Neural cell (in vitro differentiated cells): ENCODE results near the gene TSPAN18. TPM values are rescaled to one million over a fixed set of nuclear protein-coding genes. Genes with fewer than 3 reads are reported as not detected.

Experiments used
- H2AFZ ChIP-seq: fragments of 200-600, 300-800 bp; sonication (generic), shearing (Covaris generic); 2 replicates; pipeline ENCODE4 v1.6.0; 2014; ENCODE audit warnings: low read depth, mild to moderate bottlenecking, antibody characterized with exemption, low read length, moderate library complexity
- H3F3A ChIP-seq: fragments of 200-600 bp; shearing (Covaris generic); 2 replicates; pipeline ENCODE4 v1.6.1; 2016; ENCODE audit warnings: mild to moderate bottlenecking, moderate library complexity, mixed read lengths, antibody characterized with exemption, low read length; ENCODE audit not compliant: insufficient read depth, poor library complexity, severe bottlenecking
- H3K27ac ChIP-seq: fragments of 200-600, 300-800 bp; sonication (generic), shearing (Covaris generic); 2 replicates; pipeline ENCODE4 v1.5.1; 2014; ENCODE audit warnings: mild to moderate bottlenecking, low read length, moderate library complexity
- H3K27me3 ChIP-seq: fragments of 300-800, 200-600 bp; sonication (generic), shearing (Covaris generic); 2 replicates; pipeline ENCODE4 v1.6.0; 2014; ENCODE audit warnings: mild to moderate bottlenecking, low read depth, low read length, moderate library complexity; ENCODE audit not compliant: insufficient read depth
- H3K36me3 ChIP-seq: fragments of 300-800, 200-600 bp; sonication (generic), shearing (Covaris generic); 2 replicates; pipeline ENCODE4 v1.5.1; 2014; ENCODE audit warnings: mild to moderate bottlenecking, antibody characterized with exemption, low read length, moderate library complexity; ENCODE audit not compliant: insufficient read depth
- H3K4me2 ChIP-seq: fragments of 300-800, 200-600 bp; sonication (generic), shearing (Covaris generic); 2 replicates; pipeline ENCODE4 v1.6.0; 2014; ENCODE audit warnings: mild to moderate bottlenecking, low read length
- H3K4me3 ChIP-seq: fragments of 300-800, 200-600 bp; sonication (generic), shearing (Covaris generic); 2 replicates; pipeline ENCODE4 v1.5.1; 2014; ENCODE audit warnings: mild to moderate bottlenecking, low read length, moderate library complexity
- H3K79me2 ChIP-seq: fragments of 200-600 bp; shearing (Covaris generic); replicated peaks from 2 replicates; pipeline ENCODE4 v1.6.0; 2014; ENCODE audit warnings: mild to moderate bottlenecking, low read length, moderate library complexity; ENCODE audit not compliant: insufficient read depth
- H3K9ac ChIP-seq: fragments of 300-800, 200-600 bp; sonication (generic), shearing (Covaris generic); 2 replicates; pipeline ENCODE4 v1.6.1; 2016; ENCODE audit warnings: mild to moderate bottlenecking, low read length, mixed read lengths
- H3K9me2 ChIP-seq: fragments of 200-600 bp; shearing (Covaris generic); 2 replicates; pipeline ENCODE4 v1.6.1; 2016; ENCODE audit warnings: mild to moderate bottlenecking, low read length, mixed read lengths; ENCODE audit not compliant: insufficient read depth
- H3K9me3 ChIP-seq: fragments of 200-600, 300-800 bp; sonication (generic), shearing (Covaris generic); 2 replicates; pipeline ENCODE4 v1.6.1; 2016; ENCODE audit warnings: mild to moderate bottlenecking, mixed run types, low read length, moderate library complexity, mixed read lengths
- H4K20me1 ChIP-seq: fragments of 200-600 bp; shearing (Covaris generic); 2 replicates; pipeline ENCODE4 v1.6.1; 2016; ENCODE audit warnings: mild to moderate bottlenecking, mixed run types; ENCODE audit not compliant: insufficient read depth
- CTCF ChIP-seq: fragments of 450-650 bp; IDR thresholded peaks from 2 replicates; pipeline ENCODE4 v1.5.1; 2014; ENCODE audit warnings: antibody characterized with exemption, mild to moderate bottlenecking, moderate library complexity; ENCODE audit not compliant: poor library complexity, severe bottlenecking
- EP300 ChIP-seq: fragments of 450-650 bp; conservative IDR thresholded peaks from 2 replicates; pipeline ENCODE4 v1.6.1; 2014; ENCODE audit warnings: antibody characterized with exemption, mild to moderate bottlenecking, moderate library complexity; ENCODE audit not compliant: poor library complexity, severe bottlenecking
- EZH2 ChIP-seq: fragments of 200-600, 300-800 bp; shearing (Covaris generic), sonication (generic); IDR thresholded peaks from 2 replicates; pipeline ENCODE4 v1.6.1; 2014; ENCODE audit warnings: antibody characterized with exemption, low read length, borderline replicate concordance, mild to moderate bottlenecking; ENCODE audit not compliant: insufficient read depth, poor library complexity, severe bottlenecking
- MXI1 ChIP-seq: fragments of 450-650 bp; conservative IDR thresholded peaks from 2 replicates; pipeline ENCODE4 v1.6.1; 2014; ENCODE audit warnings: antibody characterized with exemption, mild to moderate bottlenecking; ENCODE audit not compliant: poor library complexity, severe bottlenecking
- POLR2AphosphoS5 ChIP-seq: IDR thresholded peaks from 2 replicates; pipeline ENCODE4 v1.6.1; 2012
- RAD21 ChIP-seq: fragments of 450-650 bp; conservative IDR thresholded peaks from 2 replicates; pipeline ENCODE4 v1.6.1; 2014; ENCODE audit warnings: antibody characterized with exemption, mild to moderate bottlenecking, moderate library complexity
- SMC3 ChIP-seq: fragments of 450-650 bp; conservative IDR thresholded peaks from 2 replicates; pipeline ENCODE4 v1.6.1; 2014; ENCODE audit warnings: antibody characterized with exemption, mild to moderate bottlenecking, moderate library complexity; ENCODE audit not compliant: poor library complexity
- TAF1 ChIP-seq: IDR thresholded peaks from 2 replicates; pipeline ENCODE4 v1.6.1; 2012; ENCODE audit warnings: low read depth
- polyA plus RNA-seq: library from polyadenylated mRNA; depleted of rRNA; stranded (reverse); fragments of >200 nt; gene quantifications from 2 replicates; pipeline ENCODE4 v1.2.3, GENCODE V29; 2014
- TF ChIP-seq, protein P1 (sequence below): IDR thresholded peaks from 2 replicates; pipeline ENCODE4 v1.6.1; 2012; ENCODE audit warnings: borderline replicate concordance

The TSPAN18 gene
- polyA plus RNA-seq, 1 donor from 2014 or later: 8.4 TPM

DNA sequence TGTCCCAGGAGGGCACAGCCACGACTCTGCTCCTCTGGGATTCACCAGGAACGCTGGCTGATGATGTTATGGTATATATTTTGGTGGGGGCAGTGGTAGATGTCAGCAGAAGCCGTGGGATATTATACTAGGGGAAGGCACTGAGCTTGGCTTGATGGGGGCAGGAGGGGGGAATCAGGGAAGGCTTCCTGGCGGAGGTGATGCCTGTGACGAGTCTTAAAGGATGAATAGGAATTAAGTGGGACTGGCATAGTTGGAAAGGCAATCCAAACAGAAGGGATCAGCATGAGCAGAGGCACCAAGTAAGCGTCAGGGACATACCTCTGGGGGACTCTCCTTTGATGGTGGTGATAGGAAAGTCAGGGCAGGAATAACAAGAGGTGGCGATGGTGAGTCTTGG lies 176.3 kb downstream of the TSPAN18 start:
- no peaks in the 10 kb centered on the region for H3K9me3 ChIP-seq
- H2AFZ ChIP-seq: no peak overlapping the region
- H3K27me3 ChIP-seq: no peaks in the 10 kb centered on the region
- no peaks in the 10 kb centered on the region for H3F3A ChIP-seq
- H3K36me3 ChIP-seq: no peaks in the 10 kb centered on the region
- H3K79me2 ChIP-seq: no peaks in the 10 kb centered on the region
- no peak overlapping the region for H3K4me3 ChIP-seq
- no peak for TF ChIP-seq CTCF
- TF ChIP-seq SMC3: no peak
- no peak for TF ChIP-seq MXI1
- TF ChIP-seq POLR2AphosphoS5: no peak
- no peak for TF ChIP-seq EZH2
- TF ChIP-seq EP300: no peak
- TF ChIP-seq, protein P1, sequence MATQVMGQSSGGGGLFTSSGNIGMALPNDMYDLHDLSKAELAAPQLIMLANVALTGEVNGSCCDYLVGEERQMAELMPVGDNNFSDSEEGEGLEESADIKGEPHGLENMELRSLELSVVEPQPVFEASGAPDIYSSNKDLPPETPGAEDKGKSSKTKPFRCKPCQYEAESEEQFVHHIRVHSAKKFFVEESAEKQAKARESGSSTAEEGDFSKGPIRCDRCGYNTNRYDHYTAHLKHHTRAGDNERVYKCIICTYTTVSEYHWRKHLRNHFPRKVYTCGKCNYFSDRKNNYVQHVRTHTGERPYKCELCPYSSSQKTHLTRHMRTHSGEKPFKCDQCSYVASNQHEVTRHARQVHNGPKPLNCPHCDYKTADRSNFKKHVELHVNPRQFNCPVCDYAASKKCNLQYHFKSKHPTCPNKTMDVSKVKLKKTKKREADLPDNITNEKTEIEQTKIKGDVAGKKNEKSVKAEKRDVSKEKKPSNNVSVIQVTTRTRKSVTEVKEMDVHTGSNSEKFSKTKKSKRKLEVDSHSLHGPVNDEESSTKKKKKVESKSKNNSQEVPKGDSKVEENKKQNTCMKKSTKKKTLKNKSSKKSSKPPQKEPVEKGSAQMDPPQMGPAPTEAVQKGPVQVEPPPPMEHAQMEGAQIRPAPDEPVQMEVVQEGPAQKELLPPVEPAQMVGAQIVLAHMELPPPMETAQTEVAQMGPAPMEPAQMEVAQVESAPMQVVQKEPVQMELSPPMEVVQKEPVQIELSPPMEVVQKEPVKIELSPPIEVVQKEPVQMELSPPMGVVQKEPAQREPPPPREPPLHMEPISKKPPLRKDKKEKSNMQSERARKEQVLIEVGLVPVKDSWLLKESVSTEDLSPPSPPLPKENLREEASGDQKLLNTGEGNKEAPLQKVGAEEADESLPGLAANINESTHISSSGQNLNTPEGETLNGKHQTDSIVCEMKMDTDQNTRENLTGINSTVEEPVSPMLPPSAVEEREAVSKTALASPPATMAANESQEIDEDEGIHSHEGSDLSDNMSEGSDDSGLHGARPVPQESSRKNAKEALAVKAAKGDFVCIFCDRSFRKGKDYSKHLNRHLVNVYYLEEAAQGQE: no peak
- H3K9me2 ChIP-seq: no peaks in the 10 kb centered on the region
- H3K4me2 ChIP-seq: no peak overlapping the region
- no peak overlapping the region for H3K9ac ChIP-seq
- no peaks in the 10 kb centered on the region for H4K20me1 ChIP-seq
- H3K27ac ChIP-seq: no peak overlapping the region

GRCh38 chr11:44903518-44903917 lies 176.8 kb downstream of the TSPAN18 start:
- TF ChIP-seq EP300 (no peak), CTCF (no peak), RAD21 (no peak), MXI1 (no peak), POLR2AphosphoS5 (no peak), SMC3 (no peak), TAF1 (no peak), EZH2 (no peak)
- TF ChIP-seq, protein P1: no peak
- H3K9ac ChIP-seq: no peak overlapping the region
- no peaks in the 10 kb centered on the region for H3K27me3 ChIP-seq
- no peaks in the 10 kb centered on the region for H3K36me3 ChIP-seq
- H2AFZ ChIP-seq: no peak overlapping the region
- H3K9me3 ChIP-seq: no peaks in the 10 kb centered on the region
- no peaks in the 10 kb centered on the region for H3F3A ChIP-seq
- H4K20me1 ChIP-seq: no peaks in the 10 kb centered on the region
- H3K4me3 ChIP-seq: no peak overlapping the region
- no peaks in the 10 kb centered on the region for H3K9me2 ChIP-seq
- H3K79me2 ChIP-seq: no peaks in the 10 kb centered on the region
- H3K27ac ChIP-seq: no peak overlapping the region
- no peak overlapping the region for H3K4me2 ChIP-seq
